ENCODE measurements around the gene NUDT1.

GRCh38 chr7:2199956-2200583, 42.0 kb upstream of the NUDT1 start:
- TF ChIP-seq EZH2phosphoT487 (IDR thresholded peaks at IDR 0.05; ENCODE audit: borderline replicate concordance, low read depth, low read length), result no peak
- TF ChIP-seq CTCF (conservative IDR thresholded peaks at IDR 0.05; ENCODE audit: low read length), result no peak
